Measurements from ENCODE around the gene EYS.

EYS gene

GRCh38 chr6:64703922-64704321 lies 1003.1 kb downstream of the EYS start:
- no peak for DNase-seq

GRCh38 chr6:64696053-64696452 lies 1011.0 kb downstream of the EYS start:
- no peak for DNase-seq

- DNase-seq, result no peak
Observed at GRCh38 chr6:64694356-64694755, 1012.7 kb downstream of the EYS start.

GRCh38 chr6:64691064-64691463 lies 1016.0 kb downstream of the EYS start:
- no peak for DNase-seq

GRCh38 chr6:64685401-64685800 lies 1021.6 kb downstream of the EYS start:
- no peak for DNase-seq

GRCh38 chr6:64683682-64684081 lies 1023.3 kb downstream of the EYS start:
- DNase-seq, result no peak

GRCh38 chr6:64681416-64682160 lies 1025.4 kb downstream of the EYS start:
- no peak for DNase-seq

- no peak for DNase-seq
Observed at GRCh38 chr6:64680446-64680845, 1026.6 kb downstream of the EYS start.

- no peak for DNase-seq
Observed at GRCh38 chr6:64679416-64679815, 1027.6 kb downstream of the EYS start.

GRCh38 chr6:64672651-64673050 lies 1034.4 kb downstream of the EYS start:
- no peak for DNase-seq

GRCh38 chr6:64672131-64672530 lies 1034.9 kb downstream of the EYS start:
- DNase-seq, result no peak

- no peak for DNase-seq
Observed at GRCh38 chr6:64665137-64665536, 1041.9 kb downstream of the EYS start.

GRCh38 chr6:64664480-64664879 lies 1042.5 kb downstream of the EYS start:
- no peak for DNase-seq

GRCh38 chr6:64644024-64644423 lies 1063.0 kb downstream of the EYS start:
- no peak for DNase-seq

- DNase-seq, result no peak
Observed at GRCh38 chr6:64630901-64631300, 1076.1 kb downstream of the EYS start.

GRCh38 chr6:64622944-64623343 lies 1084.1 kb downstream of the EYS start:
- no peak for DNase-seq

- no peak for DNase-seq
Observed at GRCh38 chr6:64602993-64603392, 1104.0 kb downstream of the EYS start.

GRCh38 chr6:64591676-64592036 lies 1115.4 kb downstream of the EYS start:
- no peak for DNase-seq

- DNase-seq, result no peak
Observed at GRCh38 chr6:64590965-64591675, 1115.9 kb downstream of the EYS start.

- no peak for DNase-seq
Observed at GRCh38 chr6:64589961-64590360, 1117.1 kb downstream of the EYS start.

- DNase-seq, result no peak
Observed at GRCh38 chr6:64580346-64580745, 1126.7 kb downstream of the EYS start.

GRCh38 chr6:64553249-64553786 lies 1153.7 kb downstream of the EYS start:
- DNase-seq, result no peak

- no peak for DNase-seq
Observed at GRCh38 chr6:64547594-64548268, 1159.3 kb downstream of the EYS start.

- no peak for DNase-seq
Observed at GRCh38 chr6:64539917-64540316, 1167.1 kb downstream of the EYS start.

All from activated CD4-positive, alpha-beta T cell treated with anti-CD3 and anti-CD28 coated beads for 1 hour (primary cell).